H9 (cell line): ENCODE data around the gene RPN1. TPM values are rescaled to one million over a fixed set of nuclear protein-coding genes. Genes with fewer than 3 reads are reported as not detected.

ENCODE experiments used
- DNase-seq: peaks from one replicate; pipeline ENCODE4 v3.0.0-alpha.2; 2017
- H2AFZ ChIP-seq: one replicate; pipeline ENCODE4 v1.6.1; 2013; ENCODE audit warnings: mild to moderate bottlenecking, low read length, control low read depth, moderate library complexity
- H2AK5ac ChIP-seq: 2 replicates; pipeline ENCODE4 v1.6.1; 2013; ENCODE audit warnings: low read length, control low read depth, mixed read lengths; ENCODE audit not compliant: insufficient read length
- H2BK120ac ChIP-seq: one replicate; pipeline ENCODE4 v1.6.1; 2013; ENCODE audit warnings: low read depth, mild to moderate bottlenecking, low read length, control low read depth, inconsistent platforms; ENCODE audit not compliant: poor library complexity, severe bottlenecking
- H2BK12ac ChIP-seq: 2 replicates; pipeline ENCODE4 v1.6.1; 2013; ENCODE audit warnings: low read length, control low read depth, mixed read lengths, low read depth; ENCODE audit not compliant: insufficient read length
- H2BK15ac ChIP-seq: 2 replicates; pipeline ENCODE4 v1.6.1; 2013; ENCODE audit warnings: low read depth, low read length, control low read depth
- H2BK20ac ChIP-seq: one replicate; pipeline ENCODE4 v1.6.1; 2013; ENCODE audit warnings: low read depth, mild to moderate bottlenecking, low read length, control low read depth, inconsistent platforms; ENCODE audit not compliant: poor library complexity, severe bottlenecking
- H2BK5ac ChIP-seq: 2 replicates; pipeline ENCODE4 v1.6.1; 2013; ENCODE audit warnings: low read length, control low read depth, mixed read lengths; ENCODE audit not compliant: insufficient read length
- H3K14ac ChIP-seq: 2 replicates; pipeline ENCODE4 v1.6.1; 2013; ENCODE audit warnings: low read length, control low read depth; ENCODE audit not compliant: insufficient read depth
- H3K18ac ChIP-seq: 2 replicates; pipeline ENCODE4 v1.6.1; 2013; ENCODE audit warnings: low read depth, mild to moderate bottlenecking, mixed read lengths, low read length, control low read depth; ENCODE audit not compliant: insufficient read length
- H3K23ac ChIP-seq: 2 replicates; pipeline ENCODE4 v1.6.1; 2013; ENCODE audit warnings: low read length, control low read depth, mixed read lengths, low read depth; ENCODE audit not compliant: insufficient read length
- H3K23me2 ChIP-seq: 2 replicates; pipeline ENCODE4 v1.6.1; 2013; ENCODE audit warnings: low read depth, mild to moderate bottlenecking, mixed read lengths, low read length, control low read depth; ENCODE audit not compliant: insufficient read length, poor library complexity, severe bottlenecking
- H3K27ac ChIP-seq: 2 replicates; pipeline ENCODE4 v1.5.1; 2013; ENCODE audit warnings: low read length, control low read depth, mixed read lengths, low read depth; ENCODE audit not compliant: insufficient read length
- H3K27me3 ChIP-seq: 2 replicates; pipeline ENCODE4 v1.6.1; 2013; ENCODE audit warnings: low read length, control low read depth, inconsistent platforms; ENCODE audit not compliant: insufficient read depth
- H3K4ac ChIP-seq: 2 replicates; pipeline ENCODE4 v1.6.1; 2013; ENCODE audit warnings: low read depth, mild to moderate bottlenecking, control low read depth, inconsistent platforms, low read length, moderate library complexity
- H3K4me1 ChIP-seq: 2 replicates; pipeline ENCODE4 v1.6.1; 2013; ENCODE audit warnings: low read length, control low read depth, inconsistent platforms; ENCODE audit not compliant: insufficient read depth
- H3K4me2 ChIP-seq: 2 replicates; pipeline ENCODE4 v1.6.1; 2013; ENCODE audit warnings: low read length, control low read depth, mixed read lengths; ENCODE audit not compliant: insufficient read length, insufficient read depth
- H3K56ac ChIP-seq: 2 replicates; pipeline ENCODE4 v1.6.1; 2013; ENCODE audit warnings: low read depth, mild to moderate bottlenecking, mixed read lengths, low read length, control low read depth; ENCODE audit not compliant: insufficient read length
- H3K79me1 ChIP-seq: 2 replicates; pipeline ENCODE4 v1.6.1; 2013; ENCODE audit warnings: low read depth, mild to moderate bottlenecking, moderate library complexity, low read length, control low read depth, inconsistent platforms; ENCODE audit not compliant: insufficient read depth, poor library complexity, severe bottlenecking
- H3K79me2 ChIP-seq: 2 replicates; pipeline ENCODE4 v1.6.1; 2013; ENCODE audit warnings: low read length, control low read depth, inconsistent platforms; ENCODE audit not compliant: insufficient read depth
- H3K9ac ChIP-seq: 2 replicates; pipeline ENCODE4 v1.6.1; 2013; ENCODE audit warnings: low read length, control low read depth, mixed read lengths; ENCODE audit not compliant: insufficient read length; ENCODE audit errors: extremely low read depth
- H3K9me3 ChIP-seq: one replicate; pipeline ENCODE4 v1.6.1; 2013; ENCODE audit warnings: low read depth, low read length, inconsistent platforms; ENCODE audit not compliant: control insufficient read depth
- H3T11ph ChIP-seq: one replicate; pipeline ENCODE4 v1.6.1; 2013; ENCODE audit warnings: mild to moderate bottlenecking, low read length, control low read depth, inconsistent platforms
- H4K20me1 ChIP-seq: one replicate; pipeline ENCODE4 v1.6.1; 2013; ENCODE audit not compliant: control insufficient read depth, insufficient read length, insufficient read depth
- H4K5ac ChIP-seq: 2 replicates; pipeline ENCODE4 v1.6.1; 2013; ENCODE audit warnings: low read depth, mild to moderate bottlenecking, mixed read lengths, low read length, control low read depth; ENCODE audit not compliant: insufficient read length
- H4K8ac ChIP-seq: replicated peaks from 2 replicates; pipeline ENCODE4 v1.6.1; 2013; ENCODE audit warnings: low read length, control low read depth, mixed read lengths, low read depth; ENCODE audit not compliant: insufficient read length
- H4K91ac ChIP-seq: 2 replicates; pipeline ENCODE4 v1.6.1; 2013; ENCODE audit warnings: low read depth, mild to moderate bottlenecking, moderate library complexity, mixed read lengths, low read length, control low read depth; ENCODE audit not compliant: insufficient read length
- H3K27ac Mint-ChIP-seq, 3 experiments: 2 replicates in 2 of 3; 3 replicates in 1 of 3; pipeline ENCODE4 v1.8.0; 2020 to 2021; ENCODE audit warnings: mixed read lengths in 3 of 3, mild to moderate bottlenecking in 1 of 3, moderate library complexity in 1 of 3
- H3K27me3 Mint-ChIP-seq: 2 replicates; pipeline ENCODE4 v1.8.0; 2021; ENCODE audit warnings: low read depth, mild to moderate bottlenecking, moderate library complexity, mixed read lengths
- H3K36me3 Mint-ChIP-seq, 3 experiments: 2 replicates in 2 of 3; 3 replicates in 1 of 3; pipeline ENCODE4 v1.8.0; 2020 to 2021; ENCODE audit warnings: low read depth in 3 of 3, mixed read lengths in 3 of 3; ENCODE audit not compliant: insufficient read depth in 1 of 3
- H3K4me1 Mint-ChIP-seq, 2 experiments: 2 replicates each; pipeline ENCODE4 v1.8.0; 2020; ENCODE audit warnings: mixed read lengths in 2 of 2
- H3K4me3 Mint-ChIP-seq, 2 experiments: 2 replicates in 1 of 2; 3 replicates in 1 of 2; pipeline ENCODE4 v1.8.0; 2020 to 2021; ENCODE audit warnings: mild to moderate bottlenecking in 2 of 2, mixed read lengths in 2 of 2, moderate library complexity in 1 of 2
- H3K9me3 Mint-ChIP-seq, 2 experiments: 2 replicates in 1 of 2; 3 replicates in 1 of 2; pipeline ENCODE4 v1.8.0; 2020; ENCODE audit warnings: mild to moderate bottlenecking in 2 of 2, mixed read lengths in 2 of 2, moderate library complexity in 1 of 2
- WGBS: extraction: QIAGEN DNeasy Blood & Tissue Kit; methylation state at CpG from one replicate; pipeline ENCODE4 v1.1.7; 2013; ENCODE audit warnings: missing lambda C conversion rate, low lambda C conversion rate, mixed read lengths; ENCODE audit not compliant: insufficient read length; ENCODE audit errors: extremely low coverage; 5-methylcytosine and 5-hydroxymethylcytosine counted together
- total RNA-seq: library from RNA; stranded (reverse); gene quantifications from 2 replicates; pipeline ENCODE4 v1.2.1, GENCODE V29; 2021
- TF ChIP-seq, protein P1 (sequence below): fragments of 200-600 bp; sonication (generic); conservative IDR thresholded peaks from 3 replicates; pipeline ENCODE4 v1.8.0; 2021; ENCODE audit warnings: antibody characterized with exemption, mild to moderate bottlenecking

The RPN1 gene
- total RNA-seq, 1 experiment from 2014 or later: 174 TPM

DNA sequence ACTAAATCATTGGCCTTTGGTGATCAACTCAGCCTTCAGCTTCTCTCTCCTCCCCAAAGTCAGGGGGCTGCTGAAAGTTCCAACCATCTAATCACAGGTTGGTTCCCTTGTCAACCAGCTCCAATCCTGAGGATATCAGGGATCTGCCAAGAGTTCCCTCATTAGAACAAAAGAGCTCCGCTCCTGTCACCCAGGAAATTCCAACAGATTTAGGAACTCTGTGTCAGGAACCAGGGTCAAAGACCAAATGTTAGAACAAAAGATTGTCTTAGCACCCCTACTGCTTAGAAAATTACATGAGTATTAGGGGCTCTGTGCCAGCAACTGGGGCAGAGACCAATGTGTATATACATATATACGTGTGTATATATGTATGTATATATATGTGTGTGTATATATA lies 43.1 kb upstream of the RPN1 start:
- Histone ChIP-seq H3K9ac (no peak overlapping the region), H3K27me3 (no peaks in the 10 kb centered on the region), H4K91ac (no peak overlapping the region), H3K4me1 (no peaks in the 10 kb centered on the region), H2BK20ac (no peak overlapping the region), H2BK12ac (no peak overlapping the region), H3K79me2 (no peaks in the 10 kb centered on the region), H3K4me2 (no peak overlapping the region), H2BK15ac (no peak overlapping the region), H3K18ac (no peak overlapping the region), H3K14ac (no peak overlapping the region), H3K9me3 (no peaks in the 10 kb centered on the region), H3K27ac (no peak overlapping the region), H4K20me1 (no peaks in the 10 kb centered on the region), H3K56ac (no peak overlapping the region), H2AFZ (no peak overlapping the region), H2BK120ac (no peak overlapping the region), H3K4ac (no peak overlapping the region), H2AK5ac (no peak overlapping the region), H3K23me2 (peaks cover 5% of the 10 kb centered on the region), H2BK5ac (no peak overlapping the region), H3T11ph (no peak overlapping the region), H4K8ac (no peak overlapping the region), H3K23ac (no peak overlapping the region), H4K5ac (no peak overlapping the region), H3K79me1 (no peaks in the 10 kb centered on the region)
- H3K27me3 Mint-ChIP-seq: peaks cover 10% of the 10 kb centered on the region
- no peak overlapping the region for H3K4me3 Mint-ChIP-seq
- no peak for DNase-seq
- no peaks in the 10 kb centered on the region for H3K36me3 Mint-ChIP-seq
- H3K4me1 Mint-ChIP-seq: peaks cover 2 to 5% of the 10 kb centered on the region in 2 experiments; a peak in 2 of 4 replicates
- no CpG with 5 or more reads among the region's 2 CpGs for WGBS
- no peaks in the 10 kb centered on the region for H3K9me3 Mint-ChIP-seq
- TF ChIP-seq, protein P1, sequence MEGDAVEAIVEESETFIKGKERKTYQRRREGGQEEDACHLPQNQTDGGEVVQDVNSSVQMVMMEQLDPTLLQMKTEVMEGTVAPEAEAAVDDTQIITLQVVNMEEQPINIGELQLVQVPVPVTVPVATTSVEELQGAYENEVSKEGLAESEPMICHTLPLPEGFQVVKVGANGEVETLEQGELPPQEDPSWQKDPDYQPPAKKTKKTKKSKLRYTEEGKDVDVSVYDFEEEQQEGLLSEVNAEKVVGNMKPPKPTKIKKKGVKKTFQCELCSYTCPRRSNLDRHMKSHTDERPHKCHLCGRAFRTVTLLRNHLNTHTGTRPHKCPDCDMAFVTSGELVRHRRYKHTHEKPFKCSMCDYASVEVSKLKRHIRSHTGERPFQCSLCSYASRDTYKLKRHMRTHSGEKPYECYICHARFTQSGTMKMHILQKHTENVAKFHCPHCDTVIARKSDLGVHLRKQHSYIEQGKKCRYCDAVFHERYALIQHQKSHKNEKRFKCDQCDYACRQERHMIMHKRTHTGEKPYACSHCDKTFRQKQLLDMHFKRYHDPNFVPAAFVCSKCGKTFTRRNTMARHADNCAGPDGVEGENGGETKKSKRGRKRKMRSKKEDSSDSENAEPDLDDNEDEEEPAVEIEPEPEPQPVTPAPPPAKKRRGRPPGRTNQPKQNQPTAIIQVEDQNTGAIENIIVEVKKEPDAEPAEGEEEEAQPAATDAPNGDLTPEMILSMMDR: no peak
- H3K27ac Mint-ChIP-seq: no peak overlapping the region
